ENCODE results near the gene MTF1.

MTF1 gene

GRCh38 chr1:37844536-37844935 lies 14.9 kb downstream of the MTF1 start:
- no peak for DNase-seq (ENCODE audit: low read depth)
- no peak for TF ChIP-seq CTCF (conservative IDR thresholded peaks at IDR 0.05; ENCODE audit: low read depth, low read length)

GRCh38 chr1:37841652-37842051 lies 17.7 kb downstream of the MTF1 start:
- no peak for DNase-seq (ENCODE audit: low read depth)
- H3K4me3 ChIP-seq (ENCODE audit: low read length) = no peak overlapping the region
- no peak for TF ChIP-seq CTCF (conservative IDR thresholded peaks at IDR 0.05; ENCODE audit: low read depth, low read length)

More at GRCh38 chr1:37844536-37844935, 14.9 kb downstream of the MTF1 start:
- no peak overlapping the region for H3K4me3 ChIP-seq (ENCODE audit: low read length)

- no peak overlapping the region for H3K4me3 ChIP-seq (ENCODE audit: low read length)
- no peak for TF ChIP-seq CTCF (conservative IDR thresholded peaks at IDR 0.05; ENCODE audit: low read depth, low read length)
- no peak for DNase-seq (ENCODE audit: low read depth)
Measured at GRCh38 chr1:37840711-37841110, 18.7 kb downstream of the MTF1 start.

- no peak for DNase-seq (ENCODE audit: low read depth)
- no peak overlapping the region for H3K4me3 ChIP-seq (ENCODE audit: low read length)
- no peak for TF ChIP-seq CTCF (conservative IDR thresholded peaks at IDR 0.05; ENCODE audit: low read depth, low read length)
Measured at GRCh38 chr1:37839676-37840075, 19.7 kb downstream of the MTF1 start.

GRCh38 chr1:37836788-37837187 lies 22.6 kb downstream of the MTF1 start:
- no peak for TF ChIP-seq CTCF (conservative IDR thresholded peaks at IDR 0.05; ENCODE audit: low read depth, low read length)
- no peak for DNase-seq (ENCODE audit: low read depth)
- H3K4me3 ChIP-seq (ENCODE audit: low read length) = no peak overlapping the region

- no peak for TF ChIP-seq CTCF (conservative IDR thresholded peaks at IDR 0.05; ENCODE audit: low read depth, low read length)
- DNase-seq (ENCODE audit: low read depth) = no peak
- H3K4me3 ChIP-seq (ENCODE audit: low read length) = no peak overlapping the region
Measured at GRCh38 chr1:37831809-37832208, 27.6 kb downstream of the MTF1 start.

- TF ChIP-seq CTCF (conservative IDR thresholded peaks at IDR 0.05; ENCODE audit: low read depth, low read length) = no peak
- DNase-seq (ENCODE audit: low read depth) = no peak
- H3K4me3 ChIP-seq (ENCODE audit: low read length) = no peak overlapping the region
Measured at GRCh38 chr1:37831109-37831508, 28.3 kb downstream of the MTF1 start.
